Gastrocnemius medialis (tissue), 4 donors: Measurements from ENCODE around the gene AFDN.

Experiments used
- CTCF ChIP-seq, 5 experiments: fragments of 450-650 bp in 3 of 5; fragments of 200-600 bp in 2 of 5; sonication (generic) in 2 of 5; IDR thresholded peaks in 4 of 5; conservative IDR thresholded peaks in 1 of 5; 1 replicate in 4 of 5; 2 replicates in 1 of 5; pipeline ENCODE4 v1.5.1; 2016 to 2019; ENCODE audit warnings: antibody characterized with exemption in 5 of 5, mild to moderate bottlenecking in 3 of 5, moderate library complexity in 3 of 5
- POLR2A ChIP-seq, 2 donors: fragments of 450-650 bp; IDR thresholded peaks; one replicate each; pipeline ENCODE4 v1.6.1; 2017; ENCODE audit warnings: antibody characterized with exemption in 2 of 2, mild to moderate bottlenecking in 2 of 2, moderate library complexity in 2 of 2

GRCh38 chr6:168013250-168013915, 186.7 kb downstream of the AFDN start:
- no peak for TF ChIP-seq CTCF (IDR thresholded peaks at IDR 0.05 in 4 of 5, conservative IDR thresholded peaks at IDR 0.05 in 1 of 5)
- TF ChIP-seq POLR2A (IDR thresholded peaks at IDR 0.05): no peak
